Gastroesophageal sphincter (tissue), 3 donors: ENCODE measurements around the gene GAREM1.

Source experiments
- CTCF ChIP-seq, 4 experiments: fragments of 200-600 bp in 2 of 4; fragments of 450-650 bp in 2 of 4; sonication (generic) in 1 of 4; IDR thresholded peaks; one replicate each; pipeline ENCODE4 v1.5.1; 2017 to 2019; ENCODE audit warnings: antibody characterized with exemption in 4 of 4, mild to moderate bottlenecking in 2 of 4, moderate library complexity in 2 of 4
- POLR2A ChIP-seq, 2 donors: fragments of 450-650 bp; IDR thresholded peaks; one replicate each; pipeline ENCODE4 v1.6.1; 2017; ENCODE audit warnings: antibody characterized with exemption in 2 of 2, mild to moderate bottlenecking in 2 of 2, moderate library complexity in 1 of 2

- TF ChIP-seq CTCF (IDR thresholded peaks at IDR 0.05) (no peak), POLR2A (IDR thresholded peaks at IDR 0.05) (no peak)
Observed at GRCh38 chr18:32439802-32440201, 30.9 kb downstream of the GAREM1 start.
